CD4-positive, alpha-beta T cell treated with Interferon alpha-2 for 1 hour (primary cell): ENCODE data around the gene PSAP.

Experiments
- DNase-seq, 2 donors: peaks; one replicate each; pipeline ENCODE4 v3.0.0-alpha.2; 2020 to 2022

Gene PSAP

DNA sequence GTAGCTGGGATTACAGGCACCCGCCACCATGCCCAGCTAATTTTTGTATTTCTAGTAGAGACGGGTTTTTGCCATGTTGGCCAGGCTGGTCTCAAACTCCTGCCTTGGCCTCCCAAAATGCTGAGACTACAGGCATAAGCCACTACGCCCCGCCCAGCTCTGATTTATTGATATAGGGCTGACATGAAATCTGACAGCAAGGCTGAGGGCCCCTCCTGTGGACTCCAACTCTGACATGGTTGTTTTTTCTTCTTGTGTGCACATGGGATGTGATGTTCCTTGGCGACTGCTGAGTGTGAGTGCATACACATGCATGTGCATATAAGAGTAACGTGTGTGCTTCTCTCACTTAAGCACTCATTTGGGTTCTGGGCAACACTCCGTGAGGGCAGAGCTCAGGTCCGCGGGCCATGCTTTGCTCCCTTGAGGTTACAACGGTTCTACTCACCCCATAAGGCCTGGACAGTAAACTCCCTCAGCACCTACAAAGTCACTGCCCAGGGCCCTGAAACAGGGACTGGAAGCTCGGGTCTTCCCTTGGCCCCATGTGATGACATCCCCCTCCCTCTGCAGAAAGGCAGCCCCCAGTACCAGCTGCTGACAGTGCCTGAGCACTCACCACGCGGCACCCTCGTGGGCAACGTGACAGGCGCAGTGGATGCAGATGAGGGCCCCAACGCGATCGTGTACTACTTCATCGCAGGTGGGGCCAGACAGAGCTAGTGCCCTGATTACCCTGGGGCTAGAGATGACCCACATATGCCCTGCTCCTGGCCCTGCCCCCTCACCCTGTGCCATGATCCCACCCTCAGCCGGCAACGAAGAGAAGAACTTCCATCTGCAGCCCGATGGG is 44.1 kb downstream of the PSAP start:
- no peak for DNase-seq

DNA sequence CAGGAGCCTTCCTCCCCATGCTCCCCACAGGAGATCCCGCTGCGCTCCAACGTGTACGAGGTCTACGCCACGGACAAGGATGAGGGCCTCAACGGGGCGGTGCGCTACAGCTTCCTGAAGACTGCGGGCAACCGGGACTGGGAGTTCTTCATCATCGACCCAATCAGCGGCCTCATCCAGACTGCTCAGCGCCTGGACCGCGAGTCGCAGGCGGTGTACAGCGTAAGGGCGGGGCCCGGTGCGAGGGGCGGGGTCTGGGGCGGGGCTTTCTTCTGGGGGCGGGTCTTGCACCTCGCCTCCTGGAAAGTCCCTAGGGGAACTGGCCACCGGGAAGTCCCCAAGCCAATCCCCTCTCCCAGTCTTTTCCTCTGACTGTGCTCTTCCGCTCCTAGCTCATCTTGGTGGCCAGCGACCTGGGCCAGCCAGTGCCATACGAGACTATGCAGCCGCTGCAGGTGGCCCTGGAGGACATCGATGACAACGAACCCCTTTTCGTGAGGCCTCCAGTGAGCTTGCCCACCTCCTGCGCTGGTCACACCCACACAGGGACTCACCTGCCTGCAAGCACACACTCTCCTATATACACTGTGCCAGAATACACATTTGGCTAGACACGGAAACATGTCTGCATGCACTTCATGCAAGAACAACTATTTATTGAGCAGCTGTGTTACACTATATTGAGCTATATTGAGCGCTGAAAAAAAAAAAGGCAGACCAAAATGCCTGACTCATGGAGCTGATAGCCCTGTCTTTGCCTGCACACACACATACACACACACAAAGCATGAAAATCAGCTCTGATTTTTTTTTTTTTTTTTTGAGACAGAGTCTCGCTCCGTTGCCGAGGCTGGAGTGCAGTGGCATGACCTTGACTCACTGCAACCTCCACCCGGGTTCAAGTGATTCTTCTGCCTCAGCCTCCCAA is 45.0 kb downstream of the PSAP start:
- peak; percentile 23 to 33 for DNase-seq

DNA sequence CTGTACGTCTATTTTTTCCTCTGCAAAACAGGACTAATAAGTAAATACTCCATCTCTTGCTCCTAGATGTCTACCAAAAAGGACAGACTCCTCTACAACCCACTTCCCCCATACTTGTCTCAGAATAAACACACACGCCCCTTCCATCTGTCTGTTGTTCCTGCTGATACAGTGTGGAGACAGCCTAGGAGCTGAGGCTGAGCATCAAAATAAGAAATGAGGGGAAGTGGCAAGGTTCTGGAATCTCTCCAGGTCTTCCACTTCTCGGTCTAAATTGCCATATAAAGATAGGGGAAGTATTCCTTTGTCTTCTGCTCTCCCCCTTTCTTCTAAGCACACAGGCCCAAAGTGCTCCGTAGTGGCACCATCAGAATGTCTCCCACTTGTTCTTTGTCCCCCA is 47.0 kb downstream of the PSAP start:
- DNase-seq, result no peak

DNA sequence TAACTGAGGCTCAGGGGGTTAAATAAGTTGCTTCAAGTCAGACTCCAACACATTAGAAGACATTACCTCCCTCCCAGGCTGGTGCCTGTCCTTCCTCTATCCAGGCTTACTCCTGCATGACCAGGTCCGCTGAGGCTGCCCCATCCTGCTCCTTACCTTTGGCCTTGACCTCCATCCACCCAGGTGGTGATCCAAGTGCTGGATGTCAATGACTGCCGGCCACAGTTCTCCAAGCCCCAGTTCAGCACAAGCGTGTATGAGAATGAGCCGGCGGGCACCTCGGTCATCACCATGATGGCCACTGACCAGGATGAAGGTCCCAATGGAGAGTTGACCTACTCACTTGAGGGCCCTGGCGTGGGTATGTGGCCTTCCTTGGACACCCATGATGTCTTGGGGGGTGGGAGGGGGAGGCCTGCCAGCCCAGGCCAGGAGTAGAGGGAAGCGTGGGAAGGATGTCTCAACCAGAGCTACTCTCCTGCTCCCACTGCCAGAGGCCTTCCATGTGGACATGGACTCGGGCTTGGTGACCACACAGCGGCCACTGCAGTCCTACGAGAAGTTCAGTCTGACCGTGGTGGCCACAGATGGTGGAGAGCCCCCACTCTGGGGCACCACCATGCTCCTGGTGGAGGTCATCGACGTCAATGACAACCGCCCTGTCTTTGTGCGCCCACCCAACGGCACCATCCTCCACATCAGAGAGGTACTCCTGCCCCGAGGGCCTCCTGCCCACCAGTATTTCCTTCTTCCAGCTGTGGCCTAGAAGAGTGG is 48.1 kb downstream of the PSAP start:
- no peak for DNase-seq

DNA sequence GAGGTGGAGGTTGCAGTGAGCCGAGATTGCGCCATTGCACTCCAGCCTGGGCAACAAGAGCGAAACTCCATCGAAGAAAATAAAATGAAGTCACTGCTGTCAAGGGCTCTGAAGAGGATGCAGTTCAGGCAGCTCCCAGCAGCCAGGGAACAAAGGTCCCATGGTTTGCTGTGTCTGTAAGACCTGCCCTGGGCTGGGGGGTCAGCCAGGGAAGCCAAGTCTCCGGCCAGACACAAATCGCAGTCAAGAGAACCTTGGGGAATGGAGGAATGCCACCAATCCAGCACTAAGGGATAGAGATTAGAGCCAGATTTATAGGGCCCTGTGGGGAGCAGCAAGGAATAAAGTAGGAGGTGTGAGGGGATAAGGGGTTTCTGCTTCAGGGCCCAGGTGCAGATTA is 48.8 kb downstream of the PSAP start:
- no peak for DNase-seq

DNA sequence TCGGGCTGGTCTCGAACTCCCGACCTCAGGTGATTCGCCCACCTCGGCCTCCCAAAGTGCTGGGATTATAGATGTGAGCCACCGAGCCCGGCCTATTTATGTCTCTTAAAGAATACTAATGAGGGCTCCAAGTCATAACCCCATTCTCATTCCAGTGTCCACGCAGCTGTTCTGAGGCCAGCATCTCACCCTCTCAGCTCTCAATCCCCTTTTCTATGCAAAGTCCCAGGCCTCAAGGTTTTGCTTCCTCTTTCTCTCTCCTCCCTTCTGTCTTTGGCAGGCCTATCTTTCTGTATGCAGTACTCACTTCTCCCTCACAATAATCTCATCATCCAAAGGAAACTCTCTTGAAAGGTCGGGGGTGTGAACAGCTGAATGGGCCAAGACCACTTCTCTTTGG is 49.7 kb downstream of the PSAP start:
- DNase-seq, result no peak

DNA sequence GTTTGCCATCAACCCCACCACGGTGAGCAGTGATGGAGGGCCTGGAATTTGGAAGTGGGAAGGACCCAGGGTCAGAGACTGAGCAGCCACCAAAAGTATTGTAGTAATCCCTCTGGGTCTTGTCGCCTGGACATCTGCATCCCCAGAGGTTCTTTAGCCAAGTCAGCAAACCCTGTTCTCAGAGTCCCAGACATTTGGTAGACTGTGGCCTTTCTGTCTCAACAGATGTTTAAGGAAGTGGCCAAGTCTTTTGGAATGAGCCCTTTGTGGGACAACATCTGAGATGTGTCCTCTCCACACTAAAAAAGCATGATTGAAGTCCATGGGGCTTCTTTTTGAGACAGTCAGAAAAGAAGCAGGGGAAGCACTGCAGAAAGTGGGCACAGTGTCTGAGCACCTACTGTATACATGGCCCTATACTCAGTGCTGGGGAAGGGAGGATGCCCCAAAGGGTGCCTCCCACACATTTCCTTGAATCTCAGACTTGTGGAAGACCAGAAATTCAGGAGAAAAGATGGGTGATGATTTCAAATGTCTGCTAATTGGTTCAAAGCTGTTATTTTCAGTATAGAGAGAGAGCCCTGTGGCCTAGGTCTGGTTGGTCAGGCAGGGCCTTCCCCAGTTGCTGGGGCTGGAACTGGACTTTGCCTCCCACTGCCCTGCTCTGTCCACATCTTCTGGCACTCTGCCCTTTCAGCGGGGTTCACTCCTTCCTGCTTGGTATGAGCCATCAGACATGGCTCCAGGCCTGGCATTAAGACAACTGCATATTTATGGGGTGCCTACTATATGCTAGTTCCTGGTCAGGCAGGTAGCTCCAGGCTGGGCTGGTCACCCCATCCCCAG is 51.2 kb downstream of the PSAP start:
- DNase-seq, result no peak

DNA sequence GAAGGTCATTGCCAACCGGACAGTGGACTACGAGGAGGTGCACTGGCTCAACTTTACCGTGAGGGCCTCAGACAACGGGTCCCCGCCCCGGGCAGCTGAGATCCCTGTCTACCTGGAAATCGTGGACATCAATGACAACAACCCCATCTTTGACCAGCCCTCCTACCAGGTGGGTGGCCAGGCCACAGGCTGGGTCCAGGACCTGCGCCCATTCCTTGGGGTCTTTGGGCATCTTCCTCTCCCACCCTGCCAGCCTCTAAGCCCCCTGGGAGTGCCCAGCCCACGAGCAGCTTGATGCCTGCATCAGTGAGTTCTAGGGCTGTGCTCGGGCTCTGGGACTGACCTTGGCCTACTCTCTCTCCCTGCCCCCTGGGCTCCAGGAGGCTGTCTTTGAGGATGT is 51.9 kb downstream of the PSAP start:
- no peak for DNase-seq

DNA sequence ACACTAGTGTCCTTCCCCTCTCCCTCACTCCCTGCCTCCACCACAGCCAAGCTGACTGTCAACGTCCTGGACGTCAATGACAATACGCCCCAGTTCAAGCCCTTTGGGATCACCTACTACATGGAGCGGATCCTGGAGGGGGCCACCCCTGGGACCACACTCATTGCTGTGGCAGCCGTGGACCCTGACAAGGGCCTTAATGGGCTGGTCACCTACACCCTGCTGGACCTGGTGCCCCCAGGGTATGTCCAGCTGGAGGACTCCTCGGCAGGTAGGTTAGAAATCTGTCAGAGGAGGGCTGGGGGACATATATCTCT is 52.8 kb downstream of the PSAP start:
- DNase-seq, result no peak

DNA sequence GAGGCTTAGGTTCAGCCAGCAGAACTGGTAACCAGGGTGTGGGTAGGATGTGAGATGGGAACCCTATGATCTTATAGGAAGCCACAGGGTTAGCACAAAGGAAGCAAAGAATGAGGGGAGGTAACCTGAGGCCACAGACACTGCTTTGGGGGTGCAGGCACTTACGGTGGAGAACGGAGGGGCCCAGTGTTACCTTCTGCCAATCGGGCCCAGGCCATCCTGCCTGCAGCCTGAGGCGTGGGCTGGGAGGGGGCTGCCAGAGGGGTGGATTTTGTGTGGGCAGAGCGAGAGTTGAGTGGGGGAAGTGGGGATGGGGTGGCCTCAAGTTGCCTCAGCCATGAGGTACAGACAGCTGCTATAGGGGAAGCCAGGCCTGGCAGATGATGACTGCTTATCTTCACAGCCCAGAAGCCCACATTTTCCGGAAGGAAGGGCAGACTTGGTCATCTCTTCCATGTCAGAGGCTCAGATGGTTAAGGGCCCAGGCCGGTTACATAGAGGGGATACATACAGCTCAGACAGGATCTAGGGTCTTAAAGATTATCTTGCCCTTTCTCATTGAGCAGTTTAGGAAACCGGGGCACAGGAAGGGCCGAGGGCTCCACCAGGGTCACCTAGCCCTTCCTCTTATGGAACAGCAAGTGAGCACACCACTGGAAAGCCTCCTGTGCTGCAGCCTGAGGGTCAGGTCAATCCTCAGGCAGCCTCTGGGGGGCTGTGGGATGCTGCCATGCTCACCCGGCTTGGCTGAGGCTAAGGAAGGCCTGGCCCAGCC is 53.3 kb downstream of the PSAP start:
- DNase-seq, result peak in 1 of 2 donors; percentile 24

DNA sequence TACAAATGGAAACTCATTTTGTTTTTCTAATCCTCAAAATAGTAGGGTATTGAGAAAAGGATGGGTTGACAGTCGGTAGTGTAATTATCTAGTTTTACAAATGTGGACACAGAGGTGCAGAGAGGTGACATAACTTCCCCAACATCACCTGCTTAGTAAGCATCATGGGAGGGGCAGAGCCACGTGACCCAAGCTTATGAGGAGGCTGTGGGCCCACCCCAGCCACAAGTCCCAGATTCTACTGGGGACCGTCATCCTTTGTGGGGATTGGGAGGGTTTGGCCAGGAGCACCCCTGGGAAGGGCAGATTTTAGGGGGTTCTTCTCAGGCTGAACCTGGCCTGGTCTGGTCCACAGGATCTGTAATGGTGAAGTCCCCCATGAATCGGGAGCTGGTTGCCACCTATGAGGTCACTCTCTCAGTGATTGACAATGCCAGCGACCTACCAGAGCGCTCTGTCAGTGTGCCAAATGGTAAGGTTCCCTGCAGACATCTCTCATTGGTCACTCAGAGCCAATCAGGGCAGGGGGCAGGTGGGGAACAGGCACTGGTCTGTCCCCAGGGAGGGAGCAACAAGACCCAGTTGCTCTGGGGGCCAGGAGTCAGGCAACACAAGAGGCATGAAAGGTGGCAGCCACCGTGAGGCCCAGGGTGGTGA is 54.2 kb downstream of the PSAP start:
- DNase-seq, result no peak

DNA sequence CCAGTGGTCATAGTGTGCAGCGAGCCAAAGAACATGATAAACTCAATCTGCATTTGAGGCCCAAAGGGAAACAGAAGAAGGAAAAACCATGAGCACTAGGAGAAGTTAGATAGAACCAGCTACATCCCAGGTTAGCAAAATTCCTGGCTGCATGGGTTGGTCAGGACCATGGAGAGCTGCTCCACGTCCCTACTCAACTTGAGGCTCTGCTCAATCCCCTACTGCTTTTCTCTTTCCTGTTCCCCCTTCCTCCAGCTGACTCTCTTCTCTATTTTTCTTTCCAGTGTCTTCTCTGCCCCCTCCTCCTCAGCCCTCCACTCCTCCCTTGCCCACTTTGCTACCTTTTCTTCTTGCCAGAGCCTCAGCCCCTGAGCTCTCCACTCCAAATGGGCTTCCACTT is 55.8 kb downstream of the PSAP start:
- DNase-seq, result no peak

DNA sequence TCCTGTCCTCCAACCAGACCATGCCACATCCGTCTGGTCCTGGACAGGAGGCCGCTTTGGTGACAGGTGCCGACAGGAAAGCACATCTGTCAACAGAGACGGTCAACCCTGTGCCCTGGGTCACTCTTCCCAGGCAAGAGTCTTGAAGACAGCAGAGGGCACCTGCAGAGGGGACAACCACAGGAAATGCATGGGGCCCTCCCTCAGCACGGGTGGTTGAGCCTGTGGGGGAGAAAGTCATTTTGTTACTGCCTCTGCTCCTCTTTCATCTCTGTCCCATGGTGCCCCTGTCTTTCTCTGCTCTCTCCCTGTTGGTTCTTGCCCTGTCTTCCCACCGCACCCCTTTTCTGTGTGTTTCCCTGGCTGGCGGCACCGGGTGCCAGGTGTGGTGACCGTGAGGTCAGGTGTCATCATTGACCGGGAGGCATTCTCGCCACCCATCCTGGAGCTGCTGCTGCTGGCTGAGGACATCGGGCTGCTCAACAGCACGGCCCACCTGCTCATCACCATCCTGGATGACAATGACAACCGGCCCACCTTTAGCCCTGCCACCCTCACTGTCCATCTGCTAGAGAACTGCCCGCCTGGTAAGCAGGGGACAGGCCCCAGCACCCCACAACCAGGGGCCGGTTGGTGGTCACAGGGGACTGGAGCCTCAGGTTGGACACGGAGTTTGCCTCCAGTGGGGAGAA is 60.2 kb downstream of the PSAP start:
- no peak for DNase-seq

DNA sequence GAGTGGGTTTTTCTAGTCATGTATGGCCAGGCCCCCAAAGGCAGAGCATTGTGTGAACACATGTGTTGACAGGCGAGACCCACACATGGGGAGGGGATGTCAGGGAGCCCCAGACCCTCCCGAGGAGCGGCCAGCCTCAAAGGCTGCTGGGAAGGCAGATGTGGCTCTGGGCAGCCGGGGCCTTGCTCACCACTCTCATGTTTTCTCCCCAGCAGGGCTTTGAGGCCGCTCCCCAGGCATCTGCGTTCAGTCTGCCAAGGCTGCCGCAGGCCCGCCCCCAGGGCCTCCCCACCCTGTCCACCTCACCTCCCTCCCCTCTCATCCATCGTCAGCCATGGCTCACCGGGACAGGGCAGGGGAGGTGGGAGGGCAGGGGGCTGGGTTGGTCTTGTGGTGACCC is 61.2 kb downstream of the PSAP start:
- no peak for DNase-seq

DNA sequence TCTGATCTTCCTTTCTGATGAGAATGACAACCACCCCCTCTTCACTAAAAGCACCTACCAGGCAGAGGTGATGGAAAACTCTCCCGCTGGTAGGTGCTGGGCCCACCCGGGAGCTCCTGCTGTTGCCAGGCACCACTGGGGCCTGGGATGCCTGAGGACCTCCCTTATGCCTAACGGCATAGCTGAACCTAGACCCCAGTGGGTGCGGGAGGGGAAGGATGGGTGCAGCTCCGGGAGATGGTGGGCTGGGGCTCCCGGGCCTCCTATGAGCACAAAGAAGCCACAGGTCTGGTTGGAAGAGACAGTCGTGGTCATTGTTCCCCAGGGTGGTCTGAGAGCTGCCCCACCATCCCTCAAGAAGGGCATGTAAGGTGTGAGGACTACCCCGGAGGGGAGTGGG is 62.1 kb downstream of the PSAP start:
- no peak for DNase-seq

DNA sequence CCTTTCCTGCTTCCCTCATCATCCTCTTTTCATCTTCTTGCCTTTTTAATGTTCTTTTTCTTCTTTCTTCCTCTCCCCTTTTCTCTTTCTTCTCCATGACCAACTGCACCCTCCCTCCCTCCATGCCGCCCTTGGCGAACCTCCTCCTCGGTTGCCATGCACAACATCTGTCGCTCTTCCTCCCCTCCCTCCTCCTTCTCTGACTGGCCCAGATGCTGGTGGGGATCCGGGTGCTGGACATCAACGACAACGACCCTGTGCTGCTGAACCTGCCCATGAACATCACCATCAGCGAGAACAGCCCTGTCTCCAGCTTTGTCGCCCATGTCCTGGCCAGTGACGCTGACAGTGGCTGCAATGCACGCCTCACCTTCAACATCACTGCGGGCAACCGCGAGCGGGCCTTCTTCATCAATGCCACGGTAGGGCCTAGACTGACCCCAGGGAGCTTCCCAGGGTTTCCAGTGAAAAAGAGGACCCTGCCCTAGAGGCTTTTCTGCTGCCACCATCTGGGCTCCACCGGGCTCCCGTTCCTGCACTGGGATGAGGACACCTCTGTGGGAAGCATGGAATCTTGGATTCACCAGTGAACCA is 66.3 kb downstream of the PSAP start:
- DNase-seq, result no peak

DNA sequence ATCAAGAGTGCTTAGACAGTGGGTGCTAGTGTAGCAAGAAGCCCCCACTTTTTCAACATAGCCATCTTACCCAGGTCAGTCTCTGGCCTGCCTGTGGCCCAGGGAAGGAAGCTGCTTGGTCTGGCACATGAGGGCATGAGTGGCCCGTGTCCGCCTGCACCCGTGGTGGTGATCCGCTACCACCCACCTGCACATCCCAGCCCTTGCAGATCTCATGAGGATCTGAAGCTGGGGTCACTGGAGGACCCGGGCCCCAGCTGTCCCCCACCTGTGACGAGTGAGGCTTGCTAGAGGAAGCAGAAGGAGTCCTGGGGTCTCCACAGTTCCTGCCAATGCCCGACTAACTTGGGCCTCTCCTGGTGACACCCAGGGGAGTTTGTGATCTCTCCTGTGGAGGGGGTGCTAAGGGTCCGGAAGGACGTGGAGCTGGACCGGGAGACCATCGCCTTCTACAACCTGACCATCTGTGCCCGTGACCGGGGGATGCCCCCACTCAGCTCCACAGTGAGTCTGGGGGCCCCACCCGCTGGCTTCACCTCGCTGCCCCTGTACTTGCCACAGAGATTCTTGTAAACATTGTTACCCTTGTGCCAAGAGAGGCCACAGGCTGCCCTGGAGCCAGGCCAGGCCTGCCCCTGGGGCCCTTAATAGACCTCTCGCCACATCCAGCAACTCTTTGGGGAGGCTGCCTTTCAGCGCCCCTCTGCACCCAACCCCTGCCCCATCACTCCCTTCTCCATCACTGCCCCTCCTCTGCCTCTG is 67.0 kb downstream of the PSAP start:
- DNase-seq, result no peak

DNA sequence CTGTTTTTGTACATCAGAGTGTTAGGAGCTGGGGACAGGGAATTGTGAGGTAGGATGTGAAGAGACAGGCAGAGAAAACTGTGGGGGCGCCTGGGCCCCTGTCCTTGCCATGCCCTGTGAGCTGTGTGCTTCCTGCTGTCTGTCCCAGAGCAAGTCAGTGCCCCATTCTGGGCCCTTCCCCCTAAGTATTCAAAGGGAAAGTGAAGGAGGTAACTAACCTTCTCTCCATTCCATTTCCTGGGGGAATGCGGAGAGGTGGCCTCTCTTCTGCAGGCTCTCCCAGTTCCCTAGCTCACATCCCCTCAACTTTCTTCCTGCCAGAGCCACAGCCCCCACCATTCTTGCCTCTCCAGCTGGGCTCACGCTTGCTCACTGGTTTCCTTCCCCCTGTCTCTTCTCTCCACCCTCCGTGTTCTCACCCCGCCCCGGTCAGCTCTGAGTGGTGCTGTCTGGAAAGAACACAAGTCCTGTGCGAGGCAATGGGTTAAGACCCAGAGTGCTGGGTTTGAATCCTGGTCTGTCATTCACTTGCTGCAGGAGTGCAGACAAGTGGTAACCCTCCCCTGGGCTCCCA is 68.0 kb downstream of the PSAP start:
- DNase-seq, result no peak
